ENCODE measurements around the gene CNTN6. TPM values are rescaled to one million over a fixed set of nuclear protein-coding genes. Genes with fewer than 3 reads are reported as not detected.

The CNTN6 gene
- total RNA-seq, 1 experiment from 2014 or later, result not detected

DNA sequence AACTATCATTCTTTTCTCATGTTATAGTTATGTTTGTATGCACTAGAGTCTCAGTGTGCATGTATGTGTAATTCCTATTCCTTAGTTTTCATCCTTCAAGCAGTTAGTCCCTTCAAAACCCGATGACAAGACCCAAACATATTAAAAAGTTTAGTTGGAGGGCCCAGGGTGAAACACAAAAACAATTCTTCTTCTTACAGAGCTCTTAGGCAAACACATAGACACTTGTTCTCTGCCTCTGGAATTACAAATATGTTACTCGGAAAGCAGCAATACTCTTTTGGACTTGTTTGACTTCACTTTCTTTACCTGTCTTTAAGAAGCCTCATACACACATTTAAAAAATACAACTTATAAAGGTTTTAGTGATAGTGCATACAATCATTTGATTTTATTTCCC is 763 bp upstream of the CNTN6 start:
- Histone ChIP-seq H3K9ac (ENCODE audit: low read length) (no peak overlapping the region), H2AFZ (ENCODE audit: low read depth, low read length, poor library complexity, severe bottlenecking) (no peak overlapping the region), H3K4me2 (ENCODE audit: low read length) (no peak overlapping the region), H3K79me2 (ENCODE audit: insufficient read depth, low read length) (no peaks in the 10 kb centered on the region), H3K4me1 (ENCODE audit: control insufficient read depth in 1 of 2, insufficient read depth in 2 of 2, low read length in 2 of 2) (no peaks in the 10 kb centered on the region), H3K27ac (ENCODE audit: low read depth, low read length) (no peak overlapping the region), H3K27me3 (ENCODE audit: insufficient read depth, low read length) (no peaks in the 10 kb centered on the region), H3K9me2 (ENCODE audit: insufficient read depth) (no peaks in the 10 kb centered on the region), H4K20me1 (ENCODE audit: insufficient read depth) (no peaks in the 10 kb centered on the region), H3K36me3 (ENCODE audit: control insufficient read depth in 1 of 2, insufficient read depth in 2 of 2, low read length in 2 of 2) (no peaks in the 10 kb centered on the region), H3K4me3 (replicated peaks in 1 of 2; ENCODE audit: low read depth in 1 of 2, low read length in 2 of 2) (no peak overlapping the region), H3K9me3 (ENCODE audit: control insufficient read depth in 1 of 2, insufficient read depth in 1 of 2, low read depth in 1 of 2, low read length in 2 of 2) (peaks cover 23 to 25% of the 10 kb centered on the region in 2 experiments; a peak in 2 of 4 replicates)
- DNase-seq (ENCODE audit: low read depth, low spot score), result no peak
- ATAC-seq, result no peak
- BruUV-seq (replicated peaks), result no TSS peak
- TF ChIP-seq JUND (IDR thresholded peaks at IDR 0.05) (no peak), YY1 (IDR thresholded peaks at IDR 0.05; ENCODE audit: extremely low read depth, insufficient replicate concordance, low read depth, low read length) (no peak), SIN3A (IDR thresholded peaks at IDR 0.05; ENCODE audit: low read depth) (no peak), EGR1 (IDR thresholded peaks at IDR 0.05; ENCODE audit: low read depth) (no peak), SRF (IDR thresholded peaks at IDR 0.05; ENCODE audit: low read depth) (no peak), SP1 (IDR thresholded peaks at IDR 0.05; ENCODE audit: low read depth) (no peak), CBX3 (IDR thresholded peaks at IDR 0.05; ENCODE audit: low read depth) (no peak), TCF7L2 (IDR thresholded peaks at IDR 0.05; ENCODE audit: borderline replicate concordance, extremely low read depth, insufficient read depth, insufficient read length) (no peak), CEBPB (IDR thresholded peaks at IDR 0.05; ENCODE audit: low read depth) (no peak), EZH2 (IDR thresholded peaks at IDR 0.05) (no peak), ZNF274 (IDR thresholded peaks at IDR 0.05; ENCODE audit: low read depth, low read length) (no peak), REST (IDR thresholded peaks at IDR 0.05; ENCODE audit: low read depth) (no peak), ZBTB33 (IDR thresholded peaks at IDR 0.05; ENCODE audit: extremely low read depth, insufficient replicate concordance, low read length) (no peak), FOSL1 (IDR thresholded peaks at IDR 0.05; ENCODE audit: low read depth) (no peak), ATF3 (IDR thresholded peaks at IDR 0.05) (no peak), RAD21 (IDR thresholded peaks at IDR 0.05; ENCODE audit: low read depth) (no peak)
- intact Hi-C loops (cut with micrococcal nuclease), result no loop called here
- CTCF ChIA-PET, result no interaction called here
- POLR2A ChIA-PET, result no interaction called here
- RAD21 ChIA-PET (ENCODE audit: low non-redundant PET in 1 of 2, low total read pairs in 2 of 2, uncharacterized antibody in 2 of 2, unreplicated experiment in 2 of 2), result no interaction called here

Data from HCT116 (cell line).